MM.1S (cell line): Measurements from ENCODE around the gene COL6A3.

Source experiments
- EZH2phosphoT487 ChIP-seq: fragments of 300-600 bp; sonication (generic); IDR thresholded peaks from 2 replicates; pipeline ENCODE4 v1.6.1; 2018; ENCODE audit warnings: antibody characterized with exemption, low read length
- TF ChIP-seq, protein P1 (sequence below): fragments of 300-600 bp; sonication (generic); IDR thresholded peaks from 2 replicates; pipeline ENCODE4 v1.5.1; 2016; ENCODE audit warnings: antibody characterized with exemption, low read length, mixed read lengths

DNA sequence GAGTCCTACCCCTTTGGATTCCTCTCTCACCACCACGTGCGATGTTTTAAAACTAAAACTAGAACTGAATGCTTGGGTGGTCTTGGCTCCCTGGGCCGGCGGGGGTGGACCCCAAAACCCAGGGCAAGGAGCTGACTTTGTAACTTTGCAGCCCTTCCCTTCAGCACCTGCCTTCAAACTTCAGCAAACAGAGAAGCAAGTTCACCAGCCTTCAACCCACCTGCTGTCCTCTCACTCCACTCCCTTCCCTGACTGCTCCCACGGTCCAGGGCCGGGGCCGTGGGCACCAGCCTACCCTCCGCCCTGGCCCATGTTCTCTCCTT is 54.5 kb downstream of the COL6A3 start:
- TF ChIP-seq, protein P1, sequence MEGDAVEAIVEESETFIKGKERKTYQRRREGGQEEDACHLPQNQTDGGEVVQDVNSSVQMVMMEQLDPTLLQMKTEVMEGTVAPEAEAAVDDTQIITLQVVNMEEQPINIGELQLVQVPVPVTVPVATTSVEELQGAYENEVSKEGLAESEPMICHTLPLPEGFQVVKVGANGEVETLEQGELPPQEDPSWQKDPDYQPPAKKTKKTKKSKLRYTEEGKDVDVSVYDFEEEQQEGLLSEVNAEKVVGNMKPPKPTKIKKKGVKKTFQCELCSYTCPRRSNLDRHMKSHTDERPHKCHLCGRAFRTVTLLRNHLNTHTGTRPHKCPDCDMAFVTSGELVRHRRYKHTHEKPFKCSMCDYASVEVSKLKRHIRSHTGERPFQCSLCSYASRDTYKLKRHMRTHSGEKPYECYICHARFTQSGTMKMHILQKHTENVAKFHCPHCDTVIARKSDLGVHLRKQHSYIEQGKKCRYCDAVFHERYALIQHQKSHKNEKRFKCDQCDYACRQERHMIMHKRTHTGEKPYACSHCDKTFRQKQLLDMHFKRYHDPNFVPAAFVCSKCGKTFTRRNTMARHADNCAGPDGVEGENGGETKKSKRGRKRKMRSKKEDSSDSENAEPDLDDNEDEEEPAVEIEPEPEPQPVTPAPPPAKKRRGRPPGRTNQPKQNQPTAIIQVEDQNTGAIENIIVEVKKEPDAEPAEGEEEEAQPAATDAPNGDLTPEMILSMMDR, result no peak
- no peak for TF ChIP-seq EZH2phosphoT487
